ENCODE results near the gene SIGLEC14.
A peak's percentile ranks its signal among the peaks of the same experiment; 100 is the strongest.
"Not testable (repeated sequence)": the region's sequence is repeated elsewhere in the genome, so short reads cannot be mapped to it uniquely, and the experiment has no call there.

Gene SIGLEC14

GRCh38 chr19:51675911-51676565, 29.4 kb upstream of the SIGLEC14 start:
- DNase-seq: not testable (repeated sequence)

- no peak for DNase-seq
Observed at GRCh38 chr19:51668216-51668615, 21.6 kb upstream of the SIGLEC14 start.

GRCh38 chr19:51664997-51665396, 18.4 kb upstream of the SIGLEC14 start:
- no peak for DNase-seq

- DNase-seq: no peak
Observed at GRCh38 chr19:51664131-51664530, 17.5 kb upstream of the SIGLEC14 start.

GRCh38 chr19:51663650-51664049, 17.0 kb upstream of the SIGLEC14 start:
- DNase-seq: no peak

- peak in 46 of 51 donors; percentile 1 to 85 (median 50) for DNase-seq
Observed at GRCh38 chr19:51660975-51661600, 14.5 kb upstream of the SIGLEC14 start.

GRCh38 chr19:51654783-51655182, 8.2 kb upstream of the SIGLEC14 start:
- DNase-seq: no peak

- no peak for DNase-seq
Observed at GRCh38 chr19:51653162-51653561, 6.5 kb upstream of the SIGLEC14 start.

GRCh38 chr19:51652266-51652665, 5.6 kb upstream of the SIGLEC14 start:
- no peak for DNase-seq

- peak in 4 of 51 donors; percentile 3 to 30 (median 12) for DNase-seq
Observed at GRCh38 chr19:51651216-51651846, 4.7 kb upstream of the SIGLEC14 start.

GRCh38 chr19:51647318-51647717, 693 bp upstream of the SIGLEC14 start:
- DNase-seq: no peak

- DNase-seq: no peak
Observed at GRCh38 chr19:51644636-51645271, 1.9 kb downstream of the SIGLEC14 start.

GRCh38 chr19:51641648-51642047, 5.0 kb downstream of the SIGLEC14 start:
- no peak for DNase-seq

GRCh38 chr19:51640386-51640785, 6.2 kb downstream of the SIGLEC14 start:
- no peak for DNase-seq

GRCh38 chr19:51639916-51640315, 6.7 kb downstream of the SIGLEC14 start:
- no peak for DNase-seq

- no peak for DNase-seq
Observed at GRCh38 chr19:51637362-51637978, 9.2 kb downstream of the SIGLEC14 start.

- DNase-seq: no peak
Observed at GRCh38 chr19:51632126-51632525, 14.5 kb downstream of the SIGLEC14 start.

- DNase-seq: peak in 1 of 51 donors; percentile 0
Observed at GRCh38 chr19:51630315-51630714, 16.3 kb downstream of the SIGLEC14 start, which contains the start of gene SIGLEC5. SIGLEC5 (minus strand) TSS chr19:51630401; CDS start chr19:51630335, 66 bp downstream.

- DNase-seq: no peak
Observed at GRCh38 chr19:51628153-51628939, 18.3 kb downstream of the SIGLEC14 start.

GRCh38 chr19:51627491-51628138, 19.0 kb downstream of the SIGLEC14 start:
- no peak for DNase-seq
